Endometrium (tissue), 2 donors: ENCODE data around the gene WLS.
A peak's percentile ranks its signal among the peaks of the same experiment; 100 is the strongest.

Experiments
- FAIRE-seq: peaks from 2 replicates; lab custom pipeline; 2012; peaks lifted over from hg19 to GRCh38; lab: Jason Lieb, UNC
- donor health status: control.
- donor health status: control.

WLS gene

GRCh38 chr1:68227598-68227997, 4.7 kb downstream of the WLS start:
- peak; percentile 12 for FAIRE-seq

DNA sequence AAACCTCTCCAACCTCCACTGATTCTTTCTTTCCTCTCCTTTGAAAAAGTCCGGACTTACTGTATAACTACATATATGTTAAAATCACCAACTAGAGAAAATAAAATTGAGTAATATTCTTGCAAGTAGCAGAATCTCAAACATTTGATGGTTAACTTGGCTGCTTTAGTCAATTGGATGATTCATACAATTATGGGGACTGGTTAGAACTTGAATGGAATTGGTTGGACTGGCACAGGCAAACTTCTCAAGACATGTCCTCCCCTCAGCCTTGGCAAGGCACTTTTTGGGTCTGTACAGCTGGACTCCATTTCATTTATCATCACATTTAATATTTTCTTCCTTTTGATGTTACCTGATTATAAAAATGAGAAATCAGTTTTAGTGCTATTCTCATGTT, 6.5 kb downstream of the WLS start:
- no peak for FAIRE-seq

GRCh38 chr1:68223687-68224086, 8.6 kb downstream of the WLS start:
- no peak for FAIRE-seq

- no peak for FAIRE-seq
These were observed 10.3 kb downstream of the WLS start for GRCh38 chr1:68221980-68222373.

DNA sequence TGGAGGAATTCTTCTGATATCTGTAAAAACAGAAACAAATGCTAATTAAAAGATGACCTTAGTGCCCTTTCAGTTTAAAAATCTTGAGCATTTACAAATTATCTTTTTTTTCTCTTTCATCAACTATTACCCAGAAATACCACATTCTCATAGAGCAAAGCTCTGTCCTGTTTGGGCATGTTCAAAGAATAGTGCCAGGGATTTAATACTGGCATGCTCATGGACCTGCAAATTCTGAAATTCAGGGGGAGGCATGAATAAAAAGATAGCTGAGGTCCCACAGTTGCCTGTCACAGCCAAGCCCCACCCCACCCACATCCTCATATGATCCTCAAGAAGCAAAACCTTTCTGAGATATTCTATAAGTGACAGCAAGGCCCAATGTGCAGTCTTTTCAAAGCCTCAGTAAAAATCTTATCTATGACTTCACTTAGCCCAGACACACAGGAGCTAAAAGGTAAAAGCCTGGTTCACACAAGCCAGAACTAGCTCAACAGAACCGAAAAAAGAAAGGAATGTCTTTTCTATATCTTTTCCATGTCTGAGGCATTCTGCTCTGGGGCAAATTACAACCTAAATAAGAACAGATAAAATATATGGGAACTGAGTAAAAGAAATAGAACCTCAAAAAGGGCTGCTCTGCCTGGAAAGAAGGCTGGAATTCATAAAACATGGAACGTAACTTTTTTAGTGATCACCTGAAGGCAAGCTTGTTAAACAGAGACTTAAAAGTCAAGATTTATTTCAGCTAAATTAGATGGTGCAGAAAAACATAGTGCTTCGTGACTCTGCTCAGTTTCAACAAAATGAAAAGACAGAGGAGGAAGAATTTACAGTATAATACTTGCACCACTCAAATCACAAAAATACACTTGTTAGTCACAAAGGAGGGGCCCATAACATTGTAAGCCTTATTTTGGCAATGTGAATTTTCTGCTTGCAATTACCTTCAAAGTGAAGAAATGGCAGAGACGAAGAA, 11.0 kb downstream of the WLS start:
- FAIRE-seq, result no peak

- no peak for FAIRE-seq
These were observed 11.9 kb downstream of the WLS start for GRCh38 chr1:68220420-68220819.

- no peak for FAIRE-seq
These were observed 13.8 kb downstream of the WLS start for GRCh38 chr1:68218490-68218889.

GRCh38 chr1:68217618-68218017, 14.7 kb downstream of the WLS start:
- no peak for FAIRE-seq

GRCh38 chr1:68217060-68217554, 15.2 kb downstream of the WLS start:
- FAIRE-seq, result no peak

- no peak for FAIRE-seq
These were observed 16.1 kb downstream of the WLS start for GRCh38 chr1:68216089-68216772.

DNA sequence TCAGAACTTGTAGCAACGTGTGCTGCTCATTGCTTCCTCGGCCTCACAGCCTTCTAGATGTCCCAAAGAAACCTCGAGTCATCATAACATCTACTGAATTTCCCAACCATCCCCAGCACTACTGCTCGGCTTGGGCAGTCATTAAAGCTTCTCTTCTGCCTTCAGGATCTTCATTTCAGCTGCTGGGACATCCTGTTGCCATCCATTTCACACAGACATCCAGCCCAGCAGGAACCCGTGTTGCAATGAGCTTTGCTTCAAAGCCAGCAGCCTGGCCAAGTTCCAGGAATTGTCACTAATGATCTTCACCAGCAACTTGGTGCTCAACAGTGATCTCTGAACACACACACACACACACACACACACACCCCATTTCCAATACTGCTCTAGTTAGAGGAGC, 18.5 kb downstream of the WLS start:
- no peak for FAIRE-seq

- FAIRE-seq, result no peak
These were observed 20.5 kb downstream of the WLS start for GRCh38 chr1:68211761-68212380.

DNA sequence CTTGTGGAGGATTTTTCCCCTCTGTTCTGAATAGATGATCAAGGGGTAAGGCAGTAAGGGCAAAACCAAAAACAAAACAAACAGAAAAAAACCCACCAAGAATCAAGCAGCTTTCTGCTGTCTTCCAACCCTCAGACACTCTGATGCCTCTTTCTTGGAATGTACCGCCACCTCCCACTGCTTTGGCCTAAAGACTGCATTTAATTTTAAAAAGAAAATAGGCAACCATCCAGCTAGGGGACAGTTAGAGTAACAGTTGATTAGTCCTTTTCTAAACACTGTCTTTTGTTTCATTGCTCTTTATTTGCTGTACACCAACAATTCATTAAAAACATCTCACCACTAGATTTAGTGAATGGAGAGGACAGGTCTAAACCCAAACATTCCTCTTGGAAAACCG, 21.5 kb downstream of the WLS start:
- FAIRE-seq, result no peak

DNA sequence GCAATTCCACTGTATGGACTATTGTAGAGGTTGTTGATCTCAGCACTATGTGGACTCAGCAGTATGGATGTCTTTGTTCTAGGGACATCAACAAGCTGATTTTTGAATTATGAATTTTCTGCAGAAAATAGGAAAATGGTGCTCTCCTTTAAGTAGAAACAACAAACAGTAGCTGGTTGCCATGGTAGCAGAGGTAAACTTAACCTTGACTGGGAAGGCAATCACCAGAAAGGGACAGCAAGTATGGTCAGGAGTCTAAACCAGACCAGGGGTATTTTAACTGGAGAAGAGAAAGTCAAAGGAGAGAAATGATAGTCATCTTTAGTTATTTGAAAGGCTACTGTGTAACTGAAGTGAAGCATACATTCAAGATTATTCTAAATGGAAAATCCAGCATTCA, 22.3 kb downstream of the WLS start:
- FAIRE-seq, result no peak

DNA sequence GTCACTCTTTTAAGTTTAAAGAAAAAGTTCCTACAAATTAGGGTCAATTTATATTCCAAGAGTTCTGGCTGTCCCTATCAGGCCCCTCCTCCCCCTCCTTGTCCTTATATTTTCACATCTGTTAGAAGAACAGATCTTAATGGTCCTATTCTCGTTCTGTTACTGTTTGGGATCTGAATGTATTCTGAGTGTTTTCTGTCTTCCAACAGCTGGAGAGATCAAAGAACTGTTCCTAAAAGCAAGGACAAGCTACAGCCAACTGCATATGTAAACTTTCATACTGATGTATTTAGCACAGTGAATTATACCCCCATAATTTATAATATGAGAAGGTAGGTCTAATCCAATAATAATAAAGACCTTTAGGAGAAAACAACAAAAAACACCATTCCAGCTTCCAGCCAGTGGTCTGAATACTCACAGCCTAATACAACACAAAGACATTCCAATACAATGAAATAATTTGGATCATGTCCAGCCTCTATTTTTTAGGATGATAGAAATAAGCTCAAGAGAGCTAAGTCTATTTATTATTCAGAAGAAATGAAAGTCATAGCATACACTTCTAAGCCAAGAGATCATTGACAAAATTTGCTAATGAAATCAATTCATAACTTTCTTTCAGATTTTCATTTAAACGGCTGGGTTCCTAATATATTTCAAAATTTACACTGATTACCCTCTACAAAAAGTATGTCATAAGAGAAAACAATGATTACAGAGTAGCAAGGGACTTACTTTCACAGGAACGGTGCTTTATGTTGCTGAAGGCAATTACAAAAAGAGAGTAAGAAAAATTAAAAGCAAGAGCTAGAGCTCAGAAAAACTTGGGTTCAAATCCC, 25.3 kb downstream of the WLS start:
- FAIRE-seq, result peak; percentile 85

- no peak for FAIRE-seq
These were observed 26.4 kb downstream of the WLS start for GRCh38 chr1:68205794-68206358.

GRCh38 chr1:68204977-68205630, 27.2 kb downstream of the WLS start:
- no peak for FAIRE-seq

GRCh38 chr1:68202239-68202832, 30.0 kb downstream of the WLS start:
- no peak for FAIRE-seq

GRCh38 chr1:68201546-68202238, 30.6 kb downstream of the WLS start:
- no peak for FAIRE-seq

- no peak for FAIRE-seq
These were observed 32.7 kb downstream of the WLS start for GRCh38 chr1:68199603-68200002.
